CD8-positive, alpha-beta memory T cell (primary cell): Measurements from ENCODE around the gene PREX1. TPM values are rescaled to one million over a fixed set of nuclear protein-coding genes. Genes with fewer than 3 reads are reported as not detected.

Experiments
- CTCF ChIA-PET: fragments of 350-600 bp; sonication (Branson Sonifier 250); formaldehyde crosslinking; loops from one replicate; lab custom pipeline; 2021; ENCODE audit warnings: antibody characterized with exemption; lab: Charles Lee
- POLR2A ChIA-PET: fragments of 350-600 bp; sonication (Branson Sonifier 250); formaldehyde crosslinking; loops from one replicate; lab custom pipeline; 2021; ENCODE audit warnings: antibody characterized with exemption; lab: Charles Lee
- DNase-seq, 5 donors: peaks; one replicate each; pipeline versions ENCODE4 v3.0.0 to v3.0.0-alpha.2; 2020 to 2022; ENCODE audit warnings: mixed read lengths in 1 of 5
- H3K27ac ChIP-seq: one replicate; pipeline ENCODE4 v1.7.0; 2013; ENCODE audit warnings: low read depth, mild to moderate bottlenecking, low read length, moderate library complexity
- H3K27me3 ChIP-seq: 2 replicates; pipeline ENCODE4 v1.7.0; 2013; ENCODE audit warnings: low read length, mild to moderate bottlenecking; ENCODE audit not compliant: insufficient read depth, poor library complexity, severe bottlenecking
- H3K36me3 ChIP-seq: 2 replicates; pipeline ENCODE4 v1.7.0; 2013; ENCODE audit warnings: mild to moderate bottlenecking, low read length, moderate library complexity; ENCODE audit not compliant: insufficient read depth
- H3K4me1 ChIP-seq: 2 replicates; pipeline ENCODE4 v1.7.0; 2013; ENCODE audit warnings: mild to moderate bottlenecking, low read length, moderate library complexity; ENCODE audit not compliant: insufficient read depth
- H3K4me3 ChIP-seq: 2 replicates; pipeline ENCODE4 v1.7.0; 2013; ENCODE audit warnings: mild to moderate bottlenecking, low read length
- H3K9me3 ChIP-seq: 2 replicates; pipeline ENCODE4 v1.7.0; 2013; ENCODE audit warnings: mild to moderate bottlenecking, low read length
- H3K27ac Mint-ChIP-seq, 8 donors: one replicate each; pipeline ENCODE4 v1.8.0; 2020 to 2021; ENCODE audit warnings: mixed read lengths in 8 of 8, mild to moderate bottlenecking in 6 of 8, inconsistent platforms in 3 of 8, moderate library complexity in 3 of 8
- H3K27me3 Mint-ChIP-seq, 2 donors: one replicate each; pipeline ENCODE4 v1.8.0; 2020 to 2021; ENCODE audit warnings: mixed read lengths in 2 of 2, mild to moderate bottlenecking in 1 of 2, moderate library complexity in 1 of 2
- H3K36me3 Mint-ChIP-seq, 3 donors: one replicate each; pipeline ENCODE4 v1.8.0; 2020 to 2021; ENCODE audit warnings: mixed read lengths in 3 of 3, inconsistent platforms in 1 of 3, mild to moderate bottlenecking in 1 of 3
- H3K4me1 Mint-ChIP-seq, 3 donors: one replicate each; pipeline ENCODE4 v1.8.0; 2020 to 2021; ENCODE audit warnings: mixed read lengths in 3 of 3, inconsistent platforms in 1 of 3, mild to moderate bottlenecking in 1 of 3
- H3K4me3 Mint-ChIP-seq, 7 donors: one replicate each; pipeline ENCODE4 v1.8.0; 2020 to 2021; ENCODE audit warnings: mixed read lengths in 7 of 7, mild to moderate bottlenecking in 6 of 7, moderate library complexity in 4 of 7, inconsistent platforms in 2 of 7
- H3K9me3 Mint-ChIP-seq, 5 donors: one replicate each; pipeline ENCODE4 v1.8.0; 2020 to 2022; ENCODE audit warnings: mixed read lengths in 5 of 5, mild to moderate bottlenecking in 3 of 5, moderate library complexity in 2 of 5, inconsistent platforms in 1 of 5
- polyA plus RNA-seq: library from polyadenylated mRNA; unstranded; fragments of 300-500 nt; fragmentation: Illumina TruSeq; gene quantifications from one replicate; pipeline ENCODE4 v1.2.3, GENCODE V29; 2021
- total RNA-seq, 2 experiments: library from RNA; stranded (reverse); gene quantifications; one replicate each; pipeline ENCODE4 v1.2.3, GENCODE V29; 2021

Gene PREX1
- total and polyA plus RNA-seq, 3 experiments from 2014 or later: 89.5 to 90.5 (median 90.0) TPM

GRCh38 chr20:48617481-48617880 lies 210.3 kb downstream of the PREX1 start:
- Histone ChIP-seq H3K4me1 (peaks cover 10% of the 10 kb centered on the region), H3K27me3 (no peaks in the 10 kb centered on the region), H3K9me3 (no peaks in the 10 kb centered on the region), H3K4me3 (no peak overlapping the region), H3K27ac (no peak overlapping the region), H3K36me3 (no peaks in the 10 kb centered on the region)
- Mint-ChIP-seq H3K27ac (no peak overlapping the region), H3K27me3 (no peaks in the 10 kb centered on the region), H3K36me3 (no peaks in the 10 kb centered on the region), H3K4me1 (peaks cover 14 to 18% (median 18%) of the 10 kb centered on the region in 3 donors), H3K4me3 (no peak overlapping the region), H3K9me3 (peaks cover 0 to 1% (median 0%) of the 10 kb centered on the region in 5 donors)
- ChIA-PET CTCF (interaction anchor here (1.5 kb wide), 1 partner anchor 953 kb away, joined by 4 read pairs; no protein-coding TSS in a partner anchor), POLR2A (no interaction called here)
- peak in 1 of 5 donors; percentile 38 for DNase-seq

- DNase-seq: no peak
These were observed 211.3 kb downstream of the PREX1 start for GRCh38 chr20:48616481-48616880.

GRCh38 chr20:48615871-48616270 lies 211.9 kb downstream of the PREX1 start:
- Mint-ChIP-seq H3K4me3 (no peak overlapping the region), H3K4me1 (peaks cover 4 to 6% (median 6%) of the 10 kb centered on the region in 3 donors), H3K9me3 (no peaks in the 10 kb centered on the region), H3K27me3 (no peaks in the 10 kb centered on the region), H3K27ac (peak overlapping the region in 2 of 8 donors; percentile 8 to 91), H3K36me3 (no peaks in the 10 kb centered on the region)
- H3K4me1 ChIP-seq: peaks cover 4% of the 10 kb centered on the region
- CTCF ChIA-PET: no interaction called here
- no peak for DNase-seq
- POLR2A ChIA-PET: no interaction called here
- no peak overlapping the region for H3K27ac ChIP-seq
- no peaks in the 10 kb centered on the region for H3K36me3 ChIP-seq
- no peaks in the 10 kb centered on the region for H3K27me3 ChIP-seq
- H3K4me3 ChIP-seq: no peak overlapping the region
- H3K9me3 ChIP-seq: no peaks in the 10 kb centered on the region

More at GRCh38 chr20:48616481-48616880, 211.3 kb downstream of the PREX1 start:
- Histone ChIP-seq H3K27me3 (no peaks in the 10 kb centered on the region), H3K27ac (no peak overlapping the region), H3K4me1 (peaks cover 10% of the 10 kb centered on the region), H3K9me3 (no peaks in the 10 kb centered on the region), H3K36me3 (no peaks in the 10 kb centered on the region), H3K4me3 (no peak overlapping the region)
- Mint-ChIP-seq H3K27me3 (no peaks in the 10 kb centered on the region), H3K9me3 (no peaks in the 10 kb centered on the region), H3K4me3 (no peak overlapping the region), H3K36me3 (no peaks in the 10 kb centered on the region), H3K27ac (no peak overlapping the region), H3K4me1 (peaks cover 11 to 12% (median 12%) of the 10 kb centered on the region in 3 donors)
- ChIA-PET POLR2A (no interaction called here), CTCF (no interaction called here)

- no peaks in the 10 kb centered on the region for H3K4me1 ChIP-seq
- ChIA-PET CTCF (no interaction called here), POLR2A (no interaction called here)
- no peaks in the 10 kb centered on the region for H3K27me3 ChIP-seq
- Mint-ChIP-seq H3K27me3 (no peaks in the 10 kb centered on the region), H3K27ac (no peak overlapping the region), H3K36me3 (no peaks in the 10 kb centered on the region), H3K4me3 (no peak overlapping the region), H3K4me1 (peaks cover 0 to 6% (median 4%) of the 10 kb centered on the region in 3 donors), H3K9me3 (no peaks in the 10 kb centered on the region)
- H3K4me3 ChIP-seq: no peak overlapping the region
- H3K36me3 ChIP-seq: no peaks in the 10 kb centered on the region
- H3K9me3 ChIP-seq: no peaks in the 10 kb centered on the region
- no peak for DNase-seq
- no peak overlapping the region for H3K27ac ChIP-seq
These were observed 213.1 kb downstream of the PREX1 start for GRCh38 chr20:48614593-48615274.

- POLR2A ChIA-PET: no interaction called here
- CTCF ChIA-PET: no interaction called here
These were observed 213.9 kb downstream of the PREX1 start for GRCh38 chr20:48613926-48614325.

GRCh38 chr20:48612335-48612734 lies 215.5 kb downstream of the PREX1 start:
- no peak for DNase-seq
- Mint-ChIP-seq H3K36me3 (no peaks in the 10 kb centered on the region), H3K27me3 (no peaks in the 10 kb centered on the region), H3K9me3 (no peaks in the 10 kb centered on the region), H3K4me3 (no peak overlapping the region), H3K4me1 (peaks cover 0 to 5% (median 4%) of the 10 kb centered on the region in 3 donors), H3K27ac (no peak overlapping the region)
- ChIA-PET POLR2A (no interaction called here), CTCF (no interaction called here)
- no peak overlapping the region for H3K27ac ChIP-seq
- no peaks in the 10 kb centered on the region for H3K9me3 ChIP-seq
- no peaks in the 10 kb centered on the region for H3K27me3 ChIP-seq
- no peak overlapping the region for H3K4me3 ChIP-seq
- no peaks in the 10 kb centered on the region for H3K4me1 ChIP-seq
- H3K36me3 ChIP-seq: no peaks in the 10 kb centered on the region

More at GRCh38 chr20:48613926-48614325, 213.9 kb downstream of the PREX1 start:
- H3K9me3 Mint-ChIP-seq: no peaks in the 10 kb centered on the region
- no peak overlapping the region for H3K4me3 Mint-ChIP-seq
- Histone ChIP-seq H3K36me3 (no peaks in the 10 kb centered on the region), H3K9me3 (no peaks in the 10 kb centered on the region), H3K27me3 (no peaks in the 10 kb centered on the region), H3K4me1 (no peaks in the 10 kb centered on the region), H3K27ac (no peak overlapping the region), H3K4me3 (no peak overlapping the region)
- no peak for DNase-seq
- no peak overlapping the region for H3K27ac Mint-ChIP-seq
- no peaks in the 10 kb centered on the region for H3K36me3 Mint-ChIP-seq
- peaks cover 0 to 5% (median 4%) of the 10 kb centered on the region in 3 donors for H3K4me1 Mint-ChIP-seq
- H3K27me3 Mint-ChIP-seq: no peaks in the 10 kb centered on the region

- Histone ChIP-seq H3K4me1 (no peaks in the 10 kb centered on the region), H3K27ac (no peak overlapping the region), H3K4me3 (no peak overlapping the region), H3K9me3 (no peaks in the 10 kb centered on the region), H3K27me3 (no peaks in the 10 kb centered on the region), H3K36me3 (no peaks in the 10 kb centered on the region)
- no peak overlapping the region for H3K4me3 Mint-ChIP-seq
- no peaks in the 10 kb centered on the region for H3K9me3 Mint-ChIP-seq
- no peak for DNase-seq
- ChIA-PET CTCF (no interaction called here), POLR2A (no interaction called here)
- no peaks in the 10 kb centered on the region for H3K36me3 Mint-ChIP-seq
- H3K27me3 Mint-ChIP-seq: no peaks in the 10 kb centered on the region
- H3K27ac Mint-ChIP-seq: peak overlapping the region in 1 of 8 donors; percentile 12
- H3K4me1 Mint-ChIP-seq: peaks cover 0 to 5% (median 4%) of the 10 kb centered on the region in 3 donors
These were observed 216.8 kb downstream of the PREX1 start for GRCh38 chr20:48610996-48611395.

- Mint-ChIP-seq H3K27me3 (no peaks in the 10 kb centered on the region), H3K4me1 (peaks cover 0 to 5% (median 4%) of the 10 kb centered on the region in 3 donors), H3K9me3 (no peaks in the 10 kb centered on the region), H3K36me3 (no peaks in the 10 kb centered on the region), H3K4me3 (no peak overlapping the region), H3K27ac (peak overlapping the region in 1 of 8 donors; percentile 13)
- DNase-seq: peak in 1 of 5 donors; percentile 21
- POLR2A ChIA-PET: no interaction called here
- H3K27ac ChIP-seq: no peak overlapping the region
- no peaks in the 10 kb centered on the region for H3K4me1 ChIP-seq
- no peaks in the 10 kb centered on the region for H3K9me3 ChIP-seq
- H3K36me3 ChIP-seq: no peaks in the 10 kb centered on the region
- CTCF ChIA-PET: interaction anchor here (0.8 kb wide), 1 partner anchor 11 kb away, joined by 3 read pairs; no protein-coding TSS in a partner anchor
- H3K27me3 ChIP-seq: no peaks in the 10 kb centered on the region
- no peak overlapping the region for H3K4me3 ChIP-seq
These were observed 218.3 kb downstream of the PREX1 start for GRCh38 chr20:48609491-48609978.
